D721Med (cell line): ENCODE results near the gene OSGIN1.
A peak's percentile ranks its signal among the peaks of the same experiment; 100 is the strongest.

Experiments used
- DNase-seq: peaks from one replicate; pipeline ENCODE4 v3.0.0; 2011; ENCODE audit warnings: low spot score; ENCODE audit not compliant: insufficient read length
- FAIRE-seq: peaks from 2 replicates; lab custom pipeline; 2011; peaks lifted over from hg19 to GRCh38; lab: Jason Lieb, UNC
- CTCF ChIP-seq: IDR thresholded peaks from 2 replicates; pipeline ENCODE4 v1.5.1; 2012; ENCODE audit warnings: mild to moderate bottlenecking, control low read depth; ENCODE audit not compliant: insufficient read depth; ENCODE audit errors: missing control alignments

The OSGIN1 gene

GRCh38 chr16:83926726-83927397 is 26.2 kb upstream of the OSGIN1 start:
- peak; percentile 59 for DNase-seq
- peak; percentile 85 for TF ChIP-seq CTCF
- no peak for FAIRE-seq

- FAIRE-seq (no peak), DNase-seq (no peak)
- no peak for TF ChIP-seq CTCF
These were observed 24.5 kb upstream of the OSGIN1 start for GRCh38 chr16:83928341-83929055.

DNA sequence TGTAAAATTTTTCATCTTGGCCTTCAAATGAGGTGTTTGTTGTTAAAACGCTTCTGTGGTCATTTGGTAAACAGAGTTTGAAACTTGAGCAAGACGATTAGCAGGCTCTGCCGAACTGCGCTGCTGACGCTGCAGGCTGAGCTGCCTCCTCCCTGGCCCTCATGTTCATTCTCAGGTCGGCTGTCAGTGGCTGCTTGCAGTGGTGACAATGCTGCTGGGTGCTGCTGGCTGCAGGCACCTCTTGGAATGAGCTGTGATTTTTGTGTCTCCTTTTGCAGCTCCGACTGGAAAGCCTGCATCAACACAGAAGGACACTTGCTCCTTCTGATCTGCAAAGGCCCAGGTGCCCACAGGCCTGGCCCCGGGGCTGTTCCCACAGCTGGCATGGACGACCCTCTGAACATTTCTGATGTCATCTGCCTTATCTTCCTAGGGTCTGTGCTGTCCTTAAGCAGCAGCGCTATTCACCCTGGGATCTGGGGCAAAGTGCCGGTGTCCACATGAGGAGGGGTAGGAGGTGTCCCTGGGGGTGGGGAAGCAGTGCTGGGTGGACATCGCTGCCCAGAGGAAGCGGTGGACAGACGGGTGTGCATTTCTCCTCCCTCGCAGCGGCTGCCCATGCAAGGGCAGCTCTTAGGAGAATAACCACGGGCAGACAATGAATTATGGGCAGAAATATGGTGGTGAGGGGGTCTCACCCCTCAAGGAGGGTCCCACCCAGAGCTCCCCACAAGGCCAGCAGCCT is 23.1 kb upstream of the OSGIN1 start:
- no peak for TF ChIP-seq CTCF
- no peak for DNase-seq
- no peak for FAIRE-seq

DNA sequence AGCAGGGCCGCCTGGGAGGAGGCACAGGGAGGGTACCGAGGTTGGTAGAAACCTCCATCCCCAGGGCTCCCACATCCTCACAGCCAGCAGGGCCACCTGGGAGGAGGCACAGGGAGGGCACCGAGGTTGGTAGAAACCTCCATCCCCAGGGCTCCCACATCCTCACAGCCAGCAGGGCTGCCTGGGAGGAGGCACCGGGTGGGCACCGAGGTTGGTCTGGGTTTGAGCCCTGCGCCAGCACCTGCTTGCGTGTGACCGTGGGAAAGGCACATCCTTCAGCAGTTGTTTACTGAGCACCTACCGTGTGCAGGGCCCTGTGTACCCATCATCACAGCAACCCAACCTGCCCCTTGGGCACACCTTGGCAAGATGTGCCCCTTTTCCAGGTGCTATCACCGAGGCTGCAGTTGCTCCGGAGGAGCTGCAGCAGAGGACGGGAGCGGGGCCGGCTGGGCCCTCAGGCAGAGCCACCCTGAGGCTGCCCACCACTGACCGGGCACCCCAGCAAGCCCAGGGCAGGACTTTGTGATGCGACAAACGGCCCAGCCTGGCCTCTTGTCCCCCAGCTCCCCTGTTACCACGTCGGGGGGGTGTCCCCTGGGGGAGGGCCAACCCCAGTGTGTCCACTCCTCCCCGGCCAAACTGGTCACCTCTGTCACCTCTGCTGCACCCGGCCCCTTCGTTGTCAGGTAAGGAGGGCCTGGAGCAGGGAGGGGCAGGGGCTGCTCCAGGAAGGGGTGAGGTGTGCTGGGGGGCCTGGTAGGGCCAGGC is 22.1 kb upstream of the OSGIN1 start:
- FAIRE-seq = no peak
- TF ChIP-seq CTCF = no peak
- DNase-seq = no peak

GRCh38 chr16:83931556-83931955 is 21.5 kb upstream of the OSGIN1 start:
- no peak for FAIRE-seq
- TF ChIP-seq CTCF = no peak
- no peak for DNase-seq

DNA sequence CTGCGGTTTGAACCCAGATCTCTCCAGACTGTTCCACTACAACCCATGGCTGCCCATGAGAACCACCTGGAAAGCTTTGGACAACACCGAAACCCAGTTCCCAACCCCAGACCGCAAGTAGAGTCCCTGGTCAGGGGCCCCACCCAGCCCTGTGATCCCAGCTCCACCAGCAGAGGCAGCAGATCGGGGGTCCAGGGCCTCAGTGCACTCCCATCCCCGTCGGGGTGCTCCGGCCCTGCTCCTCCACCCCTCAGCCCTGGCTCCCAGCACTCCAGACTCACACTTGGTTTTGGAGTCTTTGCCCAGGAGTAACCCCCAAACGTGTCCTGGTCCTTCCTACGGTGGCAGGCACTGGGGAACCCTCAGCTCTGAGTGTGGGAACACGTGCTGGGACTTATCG is 20.7 kb upstream of the OSGIN1 start:
- no peak for FAIRE-seq
- TF ChIP-seq CTCF = no peak
- no peak for DNase-seq
